GM12891 (cell line): ENCODE data around the gene FKBP10.

Source experiments
- PAX5 ChIP-seq: IDR thresholded peaks from 2 replicates; pipeline ENCODE4 v1.6.1; 2011; ENCODE audit warnings: low read length, moderate library complexity, mild to moderate bottlenecking; ENCODE audit not compliant: insufficient read depth, severe bottlenecking
- POLR2A ChIP-seq: IDR thresholded peaks from 2 replicates; pipeline ENCODE4 v1.6.1; 2011; ENCODE audit warnings: low read depth, low read length, control low read depth
- POLR2AphosphoS5 ChIP-seq: IDR thresholded peaks from 2 replicates; pipeline ENCODE4 v1.6.1; 2011; ENCODE audit warnings: low read depth, low read length, control low read depth
- SPI1 ChIP-seq: IDR thresholded peaks from 2 replicates; pipeline ENCODE4 v1.6.1; 2011; ENCODE audit warnings: low read depth, low read length, control low read depth

DNA sequence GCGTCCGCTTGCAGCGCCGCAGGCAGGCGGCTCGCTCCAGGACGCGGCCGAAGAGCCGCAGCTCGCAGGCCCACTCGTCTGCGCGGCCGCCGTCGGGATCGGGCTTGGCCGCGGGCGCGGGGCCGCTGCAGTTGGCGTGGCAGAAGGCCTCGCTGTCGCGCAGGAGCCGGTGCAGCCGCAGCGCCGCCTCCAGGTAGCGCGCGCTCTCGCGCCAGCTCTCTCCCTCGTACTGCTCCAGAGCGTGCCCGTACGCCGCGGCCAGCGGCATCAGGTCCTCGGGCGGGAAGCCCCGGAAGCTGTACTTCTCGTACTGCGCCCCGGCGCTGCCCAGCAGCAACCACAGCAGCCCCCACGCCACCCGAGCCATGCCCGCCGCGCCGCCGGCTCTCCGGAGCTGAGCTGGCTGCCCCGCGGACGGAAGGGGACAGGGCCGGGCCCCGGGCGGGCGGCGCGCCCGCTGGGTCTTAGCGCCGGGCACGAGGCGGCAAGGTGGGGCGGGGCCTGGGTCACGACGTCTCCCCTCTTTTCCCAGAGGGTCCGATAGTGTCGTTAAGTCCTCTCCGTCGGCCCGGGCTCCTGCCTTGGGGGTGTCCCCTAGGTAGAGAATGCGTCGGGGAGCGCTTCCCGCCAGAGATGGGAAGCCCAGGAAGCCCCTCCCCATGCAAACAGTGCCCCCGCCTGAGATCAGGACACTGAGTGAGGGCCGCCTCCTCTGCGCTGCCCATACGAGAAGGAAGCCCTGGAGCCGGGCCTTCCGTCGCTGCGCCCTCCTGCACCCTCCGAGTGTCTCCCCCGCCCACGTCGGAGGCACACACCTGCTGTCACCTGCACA lies 1.0 kb upstream of the FKBP10 start, which contains the start of gene P3H4:
- no peak for TF ChIP-seq SPI1
- TF ChIP-seq POLR2A: no peak
- no peak for TF ChIP-seq POLR2AphosphoS5
- TF ChIP-seq PAX5: no peak
